Measurements from ENCODE around the gene KMT5B. TPM values are rescaled to one million over a fixed set of nuclear protein-coding genes. Genes with fewer than 3 reads are reported as not detected.

KMT5B gene
- total and polyA plus RNA-seq, 2 donors (not counting 1 experiment from before 2014, with no cell fraction given): 13.4 to 77.8 TPM

DNA sequence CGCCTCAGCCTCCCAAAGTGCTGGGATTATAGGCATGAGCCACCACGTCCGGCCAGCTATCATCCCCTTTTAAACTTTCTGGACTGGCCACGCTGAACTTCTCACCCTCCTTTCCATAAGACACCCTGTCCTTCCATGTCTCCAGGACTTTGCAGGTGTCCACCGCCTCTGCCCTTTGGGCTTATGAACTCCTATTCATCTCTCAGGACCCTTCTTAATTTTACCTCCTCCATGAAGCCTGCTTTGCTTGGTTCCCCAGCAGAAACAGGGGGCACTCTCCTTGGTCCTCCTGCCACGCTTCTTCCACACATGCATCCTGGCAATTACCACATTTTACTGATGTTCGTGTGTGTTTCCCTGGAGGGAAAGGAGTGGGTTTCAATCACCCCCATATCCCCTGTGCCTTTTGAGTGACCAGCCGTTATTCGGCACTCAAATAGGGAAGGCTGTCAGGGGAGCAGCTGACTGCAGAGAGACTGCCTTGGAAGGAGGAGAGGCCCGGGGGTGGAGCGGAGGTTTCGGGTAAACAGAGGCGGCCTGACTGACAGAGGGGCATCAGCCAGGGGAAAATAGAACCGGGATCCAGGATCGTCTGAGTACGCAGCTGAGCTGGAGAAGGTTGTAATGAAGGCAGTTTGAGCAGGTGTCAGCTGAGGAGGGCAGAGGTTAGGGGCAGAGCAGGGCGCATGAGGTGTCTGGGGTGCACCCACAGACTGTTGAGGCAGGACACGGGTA lies 64.9 kb downstream of the KMT5B start:
- WGBS (ENCODE audit: insufficient coverage): 98% methylated on average over 16 of the region's 18 CpGs
- CTCF ChIA-PET: interaction anchor here (1.2 kb wide), 1 partner anchor 58 kb away, joined by 3 read pairs; no protein-coding TSS in a partner anchor

More for the DNA sequence above, 64.9 kb downstream of the KMT5B start:
- Histone ChIP-seq H3K4me3 (ENCODE audit: control extremely low read depth in 1 of 5, extremely low read depth in 1 of 5, insufficient read depth in 1 of 5, low read depth in 2 of 5, low read length in 4 of 5) (no peak overlapping the region), H4K20me1 (ENCODE audit: control insufficient read depth, insufficient read depth, low read length, poor library complexity, severe bottlenecking) (no peaks in the 10 kb centered on the region), H3K9me3 (ENCODE audit: control extremely low read depth in 1 of 3, control insufficient read depth in 2 of 3, insufficient read depth in 1 of 3, low read length in 2 of 3) (no peaks in the 10 kb centered on the region), H3K4me2 (replicated peaks; ENCODE audit: low read depth, low read length, poor library complexity, severe bottlenecking) (no peak overlapping the region), H2AFZ (ENCODE audit: insufficient read depth, low read depth, low read length, poor library complexity, severe bottlenecking) (no peak overlapping the region), H3K27ac (ENCODE audit: low read length in 2 of 2) (no peak overlapping the region), H3K79me2 (ENCODE audit: control insufficient read depth, insufficient read depth, low read length) (no peaks in the 10 kb centered on the region), H3K27me3 (replicated peaks in 1 of 4; ENCODE audit: control extremely low read depth in 1 of 4, control insufficient read depth in 3 of 4, insufficient read depth in 4 of 4, low read length in 3 of 4) (no peaks in the 10 kb centered on the region), H3K36me3 (replicated peaks in 1 of 2; ENCODE audit: control extremely low read depth in 1 of 2, control insufficient read depth in 1 of 2, extremely low read depth in 1 of 2, insufficient read depth in 2 of 2, low read length in 1 of 2) (no peaks in the 10 kb centered on the region), H3K9ac (ENCODE audit: low read length) (no peak overlapping the region), H3K4me1 (ENCODE audit: control insufficient read depth in 2 of 2, insufficient read depth in 2 of 2, low read length in 2 of 2) (no peaks in the 10 kb centered on the region)
- intact Hi-C loops (cut with micrococcal nuclease): no loop called here
- DNase-seq (no peak), ATAC-seq (ENCODE audit: low read depth) (no peak)
- POLR2A ChIA-PET: no interaction called here
- no peak overlapping the region for H3K4me3 Mint-ChIP-seq
- no peaks in the 10 kb centered on the region for H3K4me1 Mint-ChIP-seq
- H3K27ac Mint-ChIP-seq: no peak overlapping the region
- no peaks in the 10 kb centered on the region for H3K9me3 Mint-ChIP-seq (ENCODE audit: insufficient read depth)
- H3K27me3 Mint-ChIP-seq: no peaks in the 10 kb centered on the region
- TF ChIP-seq, protein P1, sequence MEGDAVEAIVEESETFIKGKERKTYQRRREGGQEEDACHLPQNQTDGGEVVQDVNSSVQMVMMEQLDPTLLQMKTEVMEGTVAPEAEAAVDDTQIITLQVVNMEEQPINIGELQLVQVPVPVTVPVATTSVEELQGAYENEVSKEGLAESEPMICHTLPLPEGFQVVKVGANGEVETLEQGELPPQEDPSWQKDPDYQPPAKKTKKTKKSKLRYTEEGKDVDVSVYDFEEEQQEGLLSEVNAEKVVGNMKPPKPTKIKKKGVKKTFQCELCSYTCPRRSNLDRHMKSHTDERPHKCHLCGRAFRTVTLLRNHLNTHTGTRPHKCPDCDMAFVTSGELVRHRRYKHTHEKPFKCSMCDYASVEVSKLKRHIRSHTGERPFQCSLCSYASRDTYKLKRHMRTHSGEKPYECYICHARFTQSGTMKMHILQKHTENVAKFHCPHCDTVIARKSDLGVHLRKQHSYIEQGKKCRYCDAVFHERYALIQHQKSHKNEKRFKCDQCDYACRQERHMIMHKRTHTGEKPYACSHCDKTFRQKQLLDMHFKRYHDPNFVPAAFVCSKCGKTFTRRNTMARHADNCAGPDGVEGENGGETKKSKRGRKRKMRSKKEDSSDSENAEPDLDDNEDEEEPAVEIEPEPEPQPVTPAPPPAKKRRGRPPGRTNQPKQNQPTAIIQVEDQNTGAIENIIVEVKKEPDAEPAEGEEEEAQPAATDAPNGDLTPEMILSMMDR (IDR thresholded peaks at IDR 0.05): no peak
- no peak for TF ChIP-seq EZH2 (IDR thresholded peaks at IDR 0.05; ENCODE audit: borderline replicate concordance, insufficient read depth, low read depth, low read length, poor library complexity, severe bottlenecking)

Data from B cell (primary cell).